Duodenal mucosa (tissue), 2 donors: ENCODE results near the gene GABPB1.

ENCODE experiments used
- H3K27ac ChIP-seq: one replicate; pipeline ENCODE4 v1.7.0; 2013; ENCODE audit warnings: low read depth, low read length
- H3K27me3 ChIP-seq, 2 donors: one replicate each; pipeline ENCODE4 v1.7.0; 2013; ENCODE audit warnings: low read length in 2 of 2, control low read depth in 1 of 2; ENCODE audit not compliant: insufficient read depth in 2 of 2, control insufficient read depth in 1 of 2
- H3K36me3 ChIP-seq, 2 donors: one replicate each; pipeline ENCODE4 v1.7.0; 2013; ENCODE audit warnings: low read length in 2 of 2, control low read depth in 1 of 2; ENCODE audit not compliant: insufficient read depth in 2 of 2, control insufficient read depth in 1 of 2
- H3K4me1 ChIP-seq, 2 donors: one replicate each; pipeline ENCODE4 v1.7.0; 2013; ENCODE audit warnings: low read length in 2 of 2, control low read depth in 1 of 2; ENCODE audit not compliant: insufficient read depth in 2 of 2, control insufficient read depth in 1 of 2
- H3K4me3 ChIP-seq, 2 donors: one replicate each; pipeline ENCODE4 v1.7.0; 2013; ENCODE audit warnings: low read length in 2 of 2, low read depth in 1 of 2
- H3K9ac ChIP-seq, 2 donors: one replicate each; pipeline ENCODE4 v1.7.0; 2013; ENCODE audit warnings: low read length in 2 of 2, low read depth in 1 of 2
- H3K9me3 ChIP-seq, 2 donors: one replicate each; pipeline ENCODE4 v1.7.0; 2013; ENCODE audit warnings: low read length in 2 of 2, control low read depth in 1 of 2; ENCODE audit not compliant: control insufficient read depth in 1 of 2

Gene GABPB1

DNA sequence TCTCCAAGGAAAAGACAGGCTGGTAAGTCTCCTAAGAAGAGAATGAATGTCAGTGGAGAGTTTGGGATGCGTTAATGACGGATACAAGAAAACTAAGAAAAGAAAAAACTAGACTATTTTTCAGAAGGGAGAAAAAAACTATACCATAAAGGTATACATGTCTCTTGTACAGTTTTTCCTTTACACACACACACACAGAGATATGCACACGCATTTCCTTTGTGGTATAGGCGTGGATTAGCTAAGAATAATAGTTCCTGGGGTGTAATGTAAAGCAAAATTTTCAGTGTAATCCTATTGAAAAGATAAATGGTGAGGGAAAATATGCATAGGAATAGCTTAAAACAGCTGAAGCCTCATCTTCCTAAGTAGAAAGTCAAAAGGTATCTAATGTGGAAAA is 36.3 kb downstream of the GABPB1 start:
- Histone ChIP-seq H3K9me3 (no peaks in the 10 kb centered on the region), H3K27ac (no peak overlapping the region), H3K9ac (no peak overlapping the region), H3K27me3 (no peaks in the 10 kb centered on the region), H3K4me1 (no peaks in the 10 kb centered on the region), H3K4me3 (no peak overlapping the region), H3K36me3 (no peaks in the 10 kb centered on the region)

DNA sequence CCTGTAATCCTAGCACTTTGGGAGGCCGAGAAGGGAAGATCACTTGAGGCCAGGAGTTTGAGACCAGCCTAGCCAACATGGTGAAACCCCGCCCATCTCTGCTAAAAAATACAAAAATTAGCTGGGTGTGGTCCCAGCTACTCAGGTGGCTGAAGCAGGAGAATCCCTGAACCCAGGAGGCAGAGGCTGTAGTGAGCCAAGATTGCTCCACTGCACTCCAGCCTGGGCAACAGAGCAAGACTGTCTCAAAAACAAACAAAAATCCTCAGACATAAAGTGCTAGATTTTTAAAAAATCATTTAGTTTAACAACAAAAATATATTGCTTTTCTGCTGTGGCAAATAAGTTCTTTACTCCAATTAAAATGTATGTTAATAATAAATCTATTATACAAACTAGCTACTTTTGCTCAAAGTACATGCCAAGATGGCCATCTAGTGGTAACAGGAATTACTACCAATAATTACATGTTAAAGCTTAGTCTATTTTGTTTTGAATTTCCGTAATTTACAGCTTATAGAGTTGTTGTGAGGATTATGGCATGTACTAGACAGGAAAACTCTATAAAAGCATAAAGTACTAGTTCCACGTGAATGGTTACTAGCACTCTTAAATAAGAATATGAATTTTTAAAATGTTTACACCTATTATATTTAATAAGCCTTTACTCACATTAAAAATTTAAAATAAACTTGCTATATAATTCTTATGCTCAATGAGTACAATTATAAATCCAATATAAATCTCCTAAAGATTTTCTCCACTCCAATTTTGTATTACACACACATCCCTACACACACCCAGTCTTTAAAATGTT is 39.0 kb downstream of the GABPB1 start:
- Histone ChIP-seq H3K9ac (no peak overlapping the region), H3K9me3 (no peaks in the 10 kb centered on the region), H3K4me3 (no peak overlapping the region), H3K4me1 (no peaks in the 10 kb centered on the region), H3K27ac (no peak overlapping the region), H3K27me3 (no peaks in the 10 kb centered on the region), H3K36me3 (no peaks in the 10 kb centered on the region)

DNA sequence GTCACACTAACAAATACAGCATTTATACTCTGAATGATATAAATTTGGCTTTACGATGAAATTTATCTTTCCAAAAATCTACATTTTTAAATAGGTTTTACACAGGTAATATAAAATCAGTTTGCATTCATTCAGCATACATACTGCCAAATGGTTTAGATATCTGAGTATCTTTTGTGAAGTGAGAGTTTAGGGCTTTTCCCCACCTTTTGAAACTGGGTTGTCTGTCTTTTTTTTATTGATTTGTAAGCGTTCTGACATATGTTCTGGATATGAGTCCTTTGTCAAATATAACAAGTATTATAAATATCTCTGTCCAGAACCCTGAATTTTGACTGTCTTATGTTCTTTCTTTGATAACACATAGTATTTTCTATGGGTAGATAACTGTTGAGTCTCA is 42.4 kb downstream of the GABPB1 start:
- Histone ChIP-seq H3K4me1 (no peaks in the 10 kb centered on the region), H3K36me3 (no peaks in the 10 kb centered on the region), H3K4me3 (no peak overlapping the region), H3K9me3 (no peaks in the 10 kb centered on the region), H3K27ac (no peak overlapping the region), H3K27me3 (no peaks in the 10 kb centered on the region), H3K9ac (no peak overlapping the region)

DNA sequence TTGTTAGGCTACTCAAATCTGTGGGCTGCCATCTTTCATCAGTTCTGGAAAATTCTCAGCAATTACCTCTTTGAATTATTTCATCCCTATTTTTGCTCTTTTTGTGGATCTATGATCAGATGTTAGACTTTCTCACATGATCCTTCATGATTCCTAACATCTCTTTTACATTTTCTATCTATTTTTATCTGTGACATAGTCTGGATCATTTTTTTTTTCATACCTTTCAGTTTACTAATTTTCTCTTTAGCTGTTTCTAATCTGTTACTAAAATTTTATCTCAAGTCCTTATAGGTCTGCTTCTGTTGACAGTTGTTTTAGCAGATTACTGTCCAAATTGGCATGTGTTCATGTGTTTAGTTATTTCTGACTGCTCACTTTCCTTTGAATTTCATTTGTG is 47.2 kb downstream of the GABPB1 start:
- H3K9me3 ChIP-seq = no peaks in the 10 kb centered on the region
- H3K27ac ChIP-seq = no peak overlapping the region
- no peaks in the 10 kb centered on the region for H3K4me1 ChIP-seq
- H3K36me3 ChIP-seq = peaks cover 4 to 5% of the 10 kb centered on the region in 2 donors
- no peaks in the 10 kb centered on the region for H3K27me3 ChIP-seq
- no peak overlapping the region for H3K4me3 ChIP-seq
- no peak overlapping the region for H3K9ac ChIP-seq

DNA sequence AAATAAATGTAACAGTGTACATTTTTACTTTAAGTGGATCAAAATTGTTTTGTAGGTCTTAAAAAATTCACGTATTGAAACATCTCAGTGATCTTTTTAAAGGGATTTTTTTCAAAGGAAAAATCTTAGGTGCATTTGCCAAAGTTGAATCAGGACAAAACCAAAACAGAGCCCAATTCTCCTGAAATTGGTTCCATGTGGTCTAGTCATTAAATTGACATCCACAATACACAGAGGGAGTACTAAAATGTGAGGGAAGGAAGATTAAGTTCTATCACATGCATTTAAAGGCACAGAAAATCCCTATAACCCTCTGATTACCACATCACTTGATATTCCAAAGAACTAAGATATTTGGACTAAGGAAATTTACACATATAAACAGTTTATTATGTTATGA is 50.2 kb downstream of the GABPB1 start:
- peaks cover 15 to 16% of the 10 kb centered on the region in 2 donors for H3K36me3 ChIP-seq
- no peaks in the 10 kb centered on the region for H3K9me3 ChIP-seq
- H3K4me3 ChIP-seq = no peak overlapping the region
- H3K9ac ChIP-seq = no peak overlapping the region
- H3K27me3 ChIP-seq = no peaks in the 10 kb centered on the region
- no peak overlapping the region for H3K27ac ChIP-seq
- no peaks in the 10 kb centered on the region for H3K4me1 ChIP-seq

DNA sequence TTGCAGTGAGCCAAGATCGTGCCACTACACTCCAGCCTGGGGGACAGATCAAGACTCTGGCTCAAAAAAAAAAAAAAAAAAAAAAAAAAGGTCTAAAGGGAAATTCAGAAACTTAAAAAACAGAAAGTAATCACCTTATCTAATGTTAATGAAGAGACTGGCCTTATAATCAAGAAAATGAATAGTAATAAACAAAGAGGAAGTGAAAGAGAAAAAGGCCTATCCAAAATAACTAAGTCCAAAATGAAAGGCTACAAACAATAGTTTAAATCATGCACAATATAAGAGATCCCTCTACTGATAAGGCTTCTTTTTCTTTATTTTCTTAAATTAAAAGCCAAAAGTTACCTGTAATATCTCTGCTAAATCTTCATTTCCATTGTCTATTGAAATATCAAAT is 52.4 kb downstream of the GABPB1 start:
- H3K36me3 ChIP-seq = peaks cover 15 to 28% of the 10 kb centered on the region in 2 donors

DNA sequence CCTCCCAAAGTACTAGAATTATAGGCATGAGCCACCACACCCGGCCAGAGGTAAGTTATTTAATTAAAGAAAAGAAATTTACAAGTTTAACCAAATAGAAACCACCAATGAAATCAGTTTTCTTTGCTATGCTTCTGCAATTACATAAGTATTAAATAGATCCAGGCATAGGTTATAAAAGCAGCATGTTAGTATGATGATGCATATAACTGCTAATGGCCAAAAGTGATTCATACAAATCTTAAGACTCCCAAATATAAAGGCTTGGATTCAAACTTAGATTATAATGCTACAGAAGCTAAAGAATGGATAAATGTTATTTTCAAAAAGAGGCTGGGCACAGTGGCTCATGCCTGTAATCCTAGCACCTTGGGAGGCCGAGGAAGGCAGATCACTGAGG is 56.7 kb downstream of the GABPB1 start:
- Histone ChIP-seq H3K4me3 (no peak overlapping the region), H3K27me3 (no peaks in the 10 kb centered on the region), H3K4me1 (no peaks in the 10 kb centered on the region), H3K36me3 (peaks cover 15 to 29% of the 10 kb centered on the region in 2 donors), H3K9me3 (no peaks in the 10 kb centered on the region), H3K27ac (no peak overlapping the region), H3K9ac (no peak overlapping the region)

More for the DNA sequence above, 52.4 kb downstream of the GABPB1 start:
- H3K4me1 ChIP-seq = no peaks in the 10 kb centered on the region
- no peaks in the 10 kb centered on the region for H3K27me3 ChIP-seq
- no peaks in the 10 kb centered on the region for H3K9me3 ChIP-seq
- no peak overlapping the region for H3K4me3 ChIP-seq
- no peak overlapping the region for H3K27ac ChIP-seq
- H3K9ac ChIP-seq = no peak overlapping the region

DNA sequence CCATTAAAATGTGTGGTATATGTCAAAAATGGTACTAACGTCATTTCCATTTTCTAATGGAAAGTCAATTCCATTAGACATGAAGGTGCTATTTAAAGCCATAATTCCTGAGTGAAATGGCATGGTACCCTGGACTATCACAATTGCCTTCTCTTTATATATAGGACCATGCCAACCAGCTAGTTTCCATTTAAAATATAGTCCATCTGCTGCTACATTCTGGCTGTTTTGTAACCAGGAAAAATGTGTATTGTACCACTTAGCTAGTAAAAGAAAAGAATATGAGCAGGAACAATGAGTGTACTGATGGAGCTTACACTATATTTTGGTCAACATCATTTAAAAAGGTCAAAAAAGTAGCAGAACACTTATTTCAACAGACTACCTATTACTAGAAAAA is 59.0 kb downstream of the GABPB1 start:
- no peaks in the 10 kb centered on the region for H3K9me3 ChIP-seq
- H3K4me3 ChIP-seq = no peak overlapping the region
- H3K36me3 ChIP-seq = peaks cover 10 to 21% of the 10 kb centered on the region in 2 donors
- H3K27ac ChIP-seq = no peak overlapping the region
- no peaks in the 10 kb centered on the region for H3K27me3 ChIP-seq
- no peak overlapping the region for H3K9ac ChIP-seq
- no peaks in the 10 kb centered on the region for H3K4me1 ChIP-seq

DNA sequence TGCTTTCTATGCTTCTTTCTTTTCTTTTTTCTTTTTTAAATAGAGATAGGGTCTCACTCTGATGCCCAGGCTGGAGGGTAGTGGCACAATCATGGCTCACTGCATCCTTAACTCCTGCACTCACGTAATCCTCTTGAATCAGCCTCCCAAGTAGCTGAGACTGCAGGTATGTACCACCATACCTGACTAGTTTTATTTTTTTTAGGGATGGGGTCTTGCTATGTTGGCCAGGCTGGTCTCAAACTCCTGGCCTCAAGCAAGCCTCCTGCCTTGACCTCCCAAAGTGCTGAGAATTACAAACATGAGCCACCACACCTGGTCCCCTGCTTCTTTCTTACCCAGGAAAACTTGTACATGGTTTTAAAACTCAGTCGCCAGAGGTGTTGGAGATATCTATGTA is 65.2 kb downstream of the GABPB1 start:
- H3K36me3 ChIP-seq = peaks cover 4 to 10% of the 10 kb centered on the region in 2 donors
- no peak overlapping the region for H3K4me3 ChIP-seq
- no peaks in the 10 kb centered on the region for H3K4me1 ChIP-seq
- H3K9me3 ChIP-seq = no peaks in the 10 kb centered on the region
- no peak overlapping the region for H3K9ac ChIP-seq
- H3K27ac ChIP-seq = no peak overlapping the region
- no peaks in the 10 kb centered on the region for H3K27me3 ChIP-seq

DNA sequence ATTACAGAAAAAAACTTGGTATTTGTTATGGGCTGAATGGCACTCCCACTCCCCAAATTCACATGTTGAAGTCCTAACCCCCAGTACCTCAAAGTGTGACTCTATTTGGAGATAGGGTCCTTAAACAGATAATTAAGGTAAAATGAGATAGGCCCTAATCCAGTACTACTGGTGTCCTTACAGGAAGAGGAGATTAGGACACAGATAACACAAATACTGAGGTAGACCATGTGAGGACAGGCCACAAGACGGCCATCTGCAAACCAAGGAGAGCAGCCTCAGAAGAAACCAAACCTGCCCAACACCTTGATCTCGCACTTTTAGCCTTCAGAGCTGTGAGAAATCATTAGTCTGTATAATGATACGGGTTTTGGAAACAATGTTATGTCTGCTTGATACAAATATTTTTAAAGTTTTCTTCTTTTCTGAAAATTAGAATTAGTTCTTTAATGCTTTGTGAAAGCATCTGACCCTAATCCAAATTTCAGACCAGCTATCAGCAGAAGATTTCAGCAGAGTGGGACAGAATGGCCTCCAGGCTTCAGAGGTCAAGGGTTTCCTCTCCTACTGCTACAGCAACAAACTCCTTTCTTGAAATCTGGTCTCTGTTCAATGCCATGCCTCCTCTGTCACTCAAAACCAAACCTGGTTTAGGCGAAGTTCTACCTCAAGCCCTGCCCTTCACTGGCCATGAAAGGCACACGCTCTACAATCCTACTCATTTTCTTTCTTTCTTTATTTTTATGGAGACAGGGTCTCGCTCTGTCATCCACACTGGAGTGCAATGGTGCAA is 67.5 kb downstream of the GABPB1 start:
- Histone ChIP-seq H3K4me3 (no peak overlapping the region), H3K27me3 (no peaks in the 10 kb centered on the region), H3K4me1 (no peaks in the 10 kb centered on the region), H3K27ac (no peak overlapping the region), H3K36me3 (peaks cover 8 to 10% of the 10 kb centered on the region in 2 donors), H3K9me3 (no peaks in the 10 kb centered on the region), H3K9ac (no peak overlapping the region)
